H1 (cell line): ENCODE data around the gene ADCY3. TPM values are rescaled to one million over a fixed set of nuclear protein-coding genes. Genes with fewer than 3 reads are reported as not detected.

ENCODE experiments used
- CTCF ChIA-PET: fragments of 300-600 bp; sonication (Branson Sonifier 250); formaldehyde crosslinking; loops from one replicate; lab custom pipeline; 2021; ENCODE audit not compliant: partially characterized antibody; lab: Charles Lee
- POLR2A ChIA-PET: fragments of 300-600 bp; sonication (Branson Sonifier 250); formaldehyde crosslinking; loops from one replicate; lab custom pipeline; 2021; ENCODE audit warnings: inconsistent platforms; ENCODE audit not compliant: partially characterized antibody; lab: Charles Lee
- DNase-seq, 2 experiments: peaks; one replicate each; pipeline versions ENCODE4 v3.0.0 to v3.0.0-alpha.2; 2010 to 2022; ENCODE audit warnings: low spot score in 2 of 2, low read depth in 1 of 2, mixed read lengths in 1 of 2
- FAIRE-seq: peaks from 2 replicates; lab custom pipeline; 2011; peaks lifted over from hg19 to GRCh38; lab: Jason Lieb, UNC
- H2AFZ ChIP-seq: 2 replicates; pipeline ENCODE4 v1.8.1; 2012; ENCODE audit warnings: low read length, inconsistent platforms
- H2AK5ac ChIP-seq: 2 replicates; pipeline ENCODE4 v1.6.1; 2013; ENCODE audit warnings: low read depth, low read length
- H2BK120ac ChIP-seq: replicated peaks from 2 replicates; pipeline ENCODE3; 2013; ENCODE audit warnings: low read depth, low read length, inconsistent platforms
- H2BK12ac ChIP-seq: 2 replicates; pipeline ENCODE4 v1.6.1; 2013; ENCODE audit warnings: low read depth, low read length
- H2BK15ac ChIP-seq: 2 replicates; pipeline ENCODE4 v1.6.1; 2013; ENCODE audit warnings: low read length
- H2BK20ac ChIP-seq: 2 replicates; pipeline ENCODE4 v1.6.1; 2013; ENCODE audit warnings: low read length
- H2BK5ac ChIP-seq: 2 replicates; pipeline ENCODE4 v1.6.1; 2013; ENCODE audit warnings: low read depth, low read length
- H3K14ac ChIP-seq: 2 replicates; pipeline ENCODE4 v1.6.1; 2013; ENCODE audit warnings: inconsistent platforms; ENCODE audit not compliant: insufficient read length
- H3K18ac ChIP-seq: 2 replicates; pipeline ENCODE4 v1.6.1; 2013; ENCODE audit warnings: low read length; ENCODE audit errors: extremely low read depth
- H3K23ac ChIP-seq: 2 replicates; pipeline ENCODE4 v1.6.1; 2013; ENCODE audit warnings: inconsistent platforms; ENCODE audit not compliant: insufficient read length
- H3K23me2 ChIP-seq: 2 replicates; pipeline ENCODE4 v1.6.1; 2013; ENCODE audit warnings: low read depth, low read length
- H3K27ac ChIP-seq: 2 replicates; pipeline ENCODE4 v1.6.1; 2011; ENCODE audit warnings: low read depth, low read length, inconsistent platforms
- H3K27me3 ChIP-seq, 4 experiments: replicated peaks in 1 of 4; 1 replicate in 1 of 4; 2 replicates in 3 of 4; pipeline versions ENCODE4 v1.6.1 to v1.8.1; 2011 to 2013; ENCODE audit warnings: low read length in 3 of 4, mild to moderate bottlenecking in 3 of 4, inconsistent platforms in 2 of 4, mixed read lengths in 2 of 4, moderate library complexity in 1 of 4; ENCODE audit not compliant: control insufficient read depth in 3 of 4, insufficient read depth in 3 of 4; ENCODE audit errors: extremely low read depth in 1 of 4
- H3K36me3 ChIP-seq, 4 experiments: 2 replicates each; pipeline versions ENCODE4 v1.6.1 to v1.8.1; 2011 to 2013; ENCODE audit warnings: mild to moderate bottlenecking in 4 of 4, low read length in 3 of 4, moderate library complexity in 2 of 4, control low read depth in 1 of 4, inconsistent platforms in 1 of 4; ENCODE audit not compliant: insufficient read depth in 4 of 4, control insufficient read depth in 2 of 4
- H3K4ac ChIP-seq: replicated peaks from 2 replicates; pipeline ENCODE3; 2013; ENCODE audit warnings: low read length, low read depth, mixed read lengths, inconsistent platforms; ENCODE audit not compliant: insufficient read length
- H3K4me1 ChIP-seq, 4 experiments: replicated peaks in 1 of 4; 1 replicate in 1 of 4; 2 replicates in 3 of 4; pipeline versions ENCODE4 v1.6.1 to v1.8.1; 2011 to 2013; ENCODE audit warnings: low read length in 3 of 4, inconsistent platforms in 2 of 4, mixed read lengths in 1 of 4; ENCODE audit not compliant: insufficient read depth in 4 of 4, control insufficient read depth in 3 of 4
- H3K4me2 ChIP-seq, 2 experiments: 2 replicates each; pipeline versions ENCODE4 v1.6.1 to v1.8.1; 2011 to 2013; ENCODE audit warnings: low read depth in 2 of 2, low read length in 2 of 2, control low read depth in 1 of 2, inconsistent platforms in 1 of 2, mild to moderate bottlenecking in 1 of 2; ENCODE audit not compliant: insufficient read depth in 1 of 2
- H3K4me3 ChIP-seq, 4 experiments: fragments of 200-600, 300-600 bp in 1 of 4; sonication (generic), shearing (Covaris generic), sonication (Bioruptor Twin) in 1 of 4; 2 replicates each; pipeline versions ENCODE4 v1.5.1 to v1.8.1; 2011 to 2016; ENCODE audit warnings: low read length in 4 of 4, low read depth in 3 of 4, control low read depth in 2 of 4, inconsistent platforms in 2 of 4, mild to moderate bottlenecking in 2 of 4, mixed read lengths in 1 of 4, moderate library complexity in 1 of 4; ENCODE audit not compliant: insufficient read depth in 2 of 4; ENCODE audit errors: extremely low read depth in 1 of 4
- H3K56ac ChIP-seq: replicated peaks from 2 replicates; pipeline ENCODE3; 2013; ENCODE audit warnings: low read depth, mild to moderate bottlenecking, mixed read lengths, low read length, inconsistent platforms; ENCODE audit not compliant: insufficient read length
- H3K79me1 ChIP-seq: 2 replicates; pipeline ENCODE4 v1.6.1; 2013; ENCODE audit warnings: low read depth, low read length, control low read depth
- H3K79me2 ChIP-seq, 2 experiments: 2 replicates each; pipeline versions ENCODE4 v1.6.1 to v1.8.1; 2012 to 2013; ENCODE audit warnings: low read length in 2 of 2, mild to moderate bottlenecking in 2 of 2, inconsistent platforms in 1 of 2; ENCODE audit not compliant: insufficient read depth in 2 of 2, control insufficient read depth in 1 of 2
- H3K9ac ChIP-seq, 4 experiments: replicated peaks in 1 of 4; 1 replicate in 1 of 4; 2 replicates in 3 of 4; pipeline versions ENCODE4 v1.6.1 to v1.8.1; 2011 to 2013; ENCODE audit warnings: low read depth in 3 of 4, low read length in 3 of 4, control low read depth in 2 of 4, mild to moderate bottlenecking in 2 of 4, moderate library complexity in 2 of 4, inconsistent platforms in 1 of 4; ENCODE audit errors: extremely low read depth in 1 of 4
- H3K9me3 ChIP-seq, 2 experiments: 2 replicates each; pipeline versions ENCODE4 v1.6.1 to v1.8.1; 2012 to 2013; ENCODE audit warnings: mild to moderate bottlenecking in 2 of 2, moderate library complexity in 2 of 2, control low read depth in 1 of 2, inconsistent platforms in 1 of 2, low read depth in 1 of 2, low read length in 1 of 2, mixed read lengths in 1 of 2; ENCODE audit not compliant: insufficient read depth in 2 of 2
- H4K20me1 ChIP-seq, 2 experiments: replicated peaks in 1 of 2; 2 replicates each; pipeline versions ENCODE3 to v1.8.1; 2011 to 2013; ENCODE audit warnings: inconsistent platforms in 2 of 2, low read length in 2 of 2, mild to moderate bottlenecking in 1 of 2; ENCODE audit not compliant: insufficient read depth in 2 of 2, control insufficient read depth in 1 of 2
- H4K5ac ChIP-seq: 2 replicates; pipeline ENCODE4 v1.6.1; 2013; ENCODE audit warnings: low read length, low read depth, mixed read lengths, inconsistent platforms; ENCODE audit not compliant: insufficient read length
- H4K8ac ChIP-seq: 2 replicates; pipeline ENCODE4 v1.8.0; 2013; ENCODE audit warnings: mild to moderate bottlenecking, moderate library complexity, low read length, inconsistent platforms; ENCODE audit not compliant: insufficient read depth; ENCODE audit errors: extremely low read depth
- H4K91ac ChIP-seq: replicated peaks from 2 replicates; pipeline ENCODE3; 2013; ENCODE audit warnings: low read length, mixed read lengths, inconsistent platforms; ENCODE audit not compliant: insufficient read length
- ATF3 ChIP-seq: IDR thresholded peaks from 2 replicates; pipeline ENCODE4 v1.6.1; 2011; ENCODE audit warnings: low read depth, mild to moderate bottlenecking, low read length; ENCODE audit not compliant: insufficient read depth
- CHD1 ChIP-seq: IDR thresholded peaks from 2 replicates; pipeline ENCODE4 v1.6.1; 2012; ENCODE audit warnings: low read depth, low read length, improper control_type of control experiment
- E2F6 ChIP-seq: IDR thresholded peaks from 2 replicates; pipeline ENCODE4 v1.6.1; 2012; ENCODE audit warnings: inconsistent platforms
- EP300 ChIP-seq, 2 experiments: IDR thresholded peaks; 1 replicate in 1 of 2; 2 replicates in 1 of 2; pipeline ENCODE4 v1.6.1; 2011 to 2012; ENCODE audit warnings: low read depth in 2 of 2, low read length in 2 of 2, mild to moderate bottlenecking in 2 of 2, borderline replicate concordance in 1 of 2, inconsistent platforms in 1 of 2, moderate library complexity in 1 of 2
- RFX5 ChIP-seq: IDR thresholded peaks from 2 replicates; pipeline ENCODE4 v1.6.1; 2011; ENCODE audit warnings: low read depth, low read length, improper control_type of control experiment, borderline replicate concordance
- ZNF274 ChIP-seq: IDR thresholded peaks from 2 replicates; pipeline ENCODE4 v1.7.0; 2012; ENCODE audit warnings: low read length, borderline replicate concordance; ENCODE audit errors: extremely low read depth
- WGBS, 2 experiments: shearing (Covaris generic) in 1 of 2; methylation state at CpG; one replicate each; pipeline versions ENCODE4 v1.1.6 to v1.1.7; 2013 to 2015; ENCODE audit warnings: low lambda C conversion rate in 2 of 2, mixed read lengths in 2 of 2, inconsistent platforms in 1 of 2, low coverage in 1 of 2, missing lambda C conversion rate in 1 of 2; ENCODE audit not compliant: insufficient replicate concordance in 2 of 2, insufficient coverage in 1 of 2, insufficient read length in 1 of 2; ENCODE audit errors: extremely low coverage in 1 of 2, missing lambda C conversion rate in 1 of 2; 5-methylcytosine and 5-hydroxymethylcytosine counted together
- polyA plus RNA-seq, 7 experiments: library from polyadenylated mRNA; depleted of rRNA in 3 of 7; stranded (reverse) in 5 of 7; unstranded in 2 of 7; fragments of >200 nt in 5 of 7; fragments of 200-250 nt in 2 of 7; gene quantifications; 1 replicate in 5 of 7; 2 replicates in 1 of 7; 4 replicates in 1 of 7; pipeline versions ENCODE4 v1.2.1 to v1.2.3, GENCODE V29; 2011 to 2013; ENCODE audit warnings: missing spikeins in 2 of 7, mixed read lengths in 2 of 7
- total RNA-seq: library from RNA; stranded (reverse); fragmentation: NEBNext Ultra II Directional; extraction: Animal tissue kit (Norgen Biotek cat#: 25700); gene quantifications from 2 replicates; pipeline ENCODE4 v1.2.1, GENCODE V29; 2021

Gene ADCY3
- total and polyA plus RNA-seq, 2 of the 8 experiments (the other 6 are each of a cell fraction or from before 2014, with no cell fraction given) = 45.1 to 52.9 TPM

GRCh38 chr2:24840962-24841945, 78.8 kb downstream of the ADCY3 start:
- no peaks in the 10 kb centered on the region for H3K27me3 ChIP-seq
- ChIA-PET CTCF (interaction anchor here (1.0 to 1.7 kb wide), 3 partner anchors 12 to 14 kb away, joined by 3 to 6 read pairs (median 3); no protein-coding TSS in a partner anchor), POLR2A (no interaction called here)
- H2AFZ ChIP-seq = no peak overlapping the region
- no peak overlapping the region for H3K56ac ChIP-seq
- H4K8ac ChIP-seq = peak overlapping the region; percentile 3; the same call in 1 of the 2 replicates
- no peak overlapping the region for H2AK5ac ChIP-seq
- no peaks in the 10 kb centered on the region for H3K4me1 ChIP-seq
- H4K20me1 ChIP-seq = peaks cover 0 to 1% of the 10 kb centered on the region in 2 experiments
- no peak overlapping the region for H3K4me3 ChIP-seq
- TF ChIP-seq ZNF274 = no peak
- no peak for TF ChIP-seq CHD1
- TF ChIP-seq E2F6 = no peak
- no peak for TF ChIP-seq EP300 (IDR thresholded peaks at IDR 0.05; ENCODE audit: borderline replicate concordance in 1 of 2, low read depth in 2 of 2, low read length in 2 of 2)
- no peak for TF ChIP-seq ATF3
- no peak for TF ChIP-seq RFX5
- no peak overlapping the region for H3K4me2 ChIP-seq
- no peak overlapping the region for H3K14ac ChIP-seq
- no peak overlapping the region for H2BK120ac ChIP-seq
- H2BK5ac ChIP-seq = no peak overlapping the region; the same call in 1 of the 2 replicates
- H4K91ac ChIP-seq = no peak overlapping the region
- FAIRE-seq (no peak), DNase-seq (no peak)
- no peak overlapping the region for H3K23ac ChIP-seq
- no peak overlapping the region for H4K5ac ChIP-seq
- H3K18ac ChIP-seq = no peak overlapping the region
- no peaks in the 10 kb centered on the region; the same call in 1 of the 2 replicates for H3K79me1 ChIP-seq
- H3K4ac ChIP-seq = no peak overlapping the region
- H3K9me3 ChIP-seq = peaks cover 0 to 7% of the 10 kb centered on the region in 2 experiments; a peak in 2 of 4 replicates
- no peak overlapping the region for H2BK12ac ChIP-seq
- no peak overlapping the region; a peak in 1 of 7 replicates for H3K9ac ChIP-seq
- 94% methylated on average over 21 of the region's 26 CpGs; no CpG with 5 or more reads in 1 of the 2 experiments for WGBS, 2 experiments
- H3K36me3 ChIP-seq = peaks cover 0 to 3% (median 1%) of the 10 kb centered on the region in 4 experiments; a peak in 3 of 8 replicates
- H3K23me2 ChIP-seq = no peaks in the 10 kb centered on the region
- H3K27ac ChIP-seq = no peak overlapping the region
- no peaks in the 10 kb centered on the region; a peak in 1 of 4 replicates for H3K79me2 ChIP-seq
- H2BK20ac ChIP-seq = no peak overlapping the region
- H2BK15ac ChIP-seq = no peak overlapping the region
